GM21390 (cell line): Measurements from ENCODE around the gene ATP8B1.
"Not testable (repeated sequence)": the region's sequence is repeated elsewhere in the genome, so short reads cannot be mapped to it uniquely, and the experiment has no call there.

Experiments
- ATAC-seq: cut with Tn5 transposase; IDR thresholded peaks from one replicate; pipeline ENCODE4 v1.9.1; 2021; ENCODE audit not compliant: unreplicated experiment

The ATP8B1 gene

GRCh38 chr18:57733861-57734260 lies 69.3 kb downstream of the ATP8B1 start:
- no peak for ATAC-seq

GRCh38 chr18:57730146-57730545 lies 73.0 kb downstream of the ATP8B1 start:
- no peak for ATAC-seq

GRCh38 chr18:57728941-57729511 lies 74.1 kb downstream of the ATP8B1 start:
- ATAC-seq, result no peak

- no peak for ATAC-seq
Observed at GRCh38 chr18:57727952-57728807, 74.9 kb downstream of the ATP8B1 start.

GRCh38 chr18:57719211-57719935 lies 83.7 kb downstream of the ATP8B1 start:
- not testable (repeated sequence) for ATAC-seq

- no peak for ATAC-seq
Observed at GRCh38 chr18:57716549-57716948, 86.6 kb downstream of the ATP8B1 start.

GRCh38 chr18:57715671-57716070 lies 87.4 kb downstream of the ATP8B1 start:
- ATAC-seq, result no peak

- no peak for ATAC-seq
Observed at GRCh38 chr18:57715073-57715472, 88.0 kb downstream of the ATP8B1 start.

- ATAC-seq, result no peak
Observed at GRCh38 chr18:57710226-57710625, 92.9 kb downstream of the ATP8B1 start.

- no peak for ATAC-seq
Observed at GRCh38 chr18:57709335-57709734, 93.8 kb downstream of the ATP8B1 start.

GRCh38 chr18:57708288-57708687 lies 94.8 kb downstream of the ATP8B1 start:
- no peak for ATAC-seq

GRCh38 chr18:57705832-57706595 lies 97.1 kb downstream of the ATP8B1 start:
- no peak for ATAC-seq

- ATAC-seq, result no peak
Observed at GRCh38 chr18:57705011-57705410, 98.1 kb downstream of the ATP8B1 start.

- no peak for ATAC-seq
Observed at GRCh38 chr18:57698571-57699276, 104.4 kb downstream of the ATP8B1 start.

GRCh38 chr18:57697426-57697825 lies 105.7 kb downstream of the ATP8B1 start:
- ATAC-seq, result no peak

GRCh38 chr18:57696271-57696670 lies 106.8 kb downstream of the ATP8B1 start:
- no peak for ATAC-seq

- no peak for ATAC-seq
Observed at GRCh38 chr18:57691363-57691762, 111.8 kb downstream of the ATP8B1 start.

- no peak for ATAC-seq
Observed at GRCh38 chr18:57687970-57688369, 115.1 kb downstream of the ATP8B1 start.

GRCh38 chr18:57683470-57683869 lies 119.6 kb downstream of the ATP8B1 start:
- no peak for ATAC-seq
